HEK293 (cell line): ENCODE measurements around the gene TMEM255B.

ENCODE experiments used
- CTCF ChIA-PET: fragments of 350-600 bp; formaldehyde crosslinking; extraction: SDS; loops from one replicate; lab custom pipeline; 2021; ENCODE audit warnings: antibody characterized with exemption; lab: Yijun Ruan, JAX
- POLR2A ChIA-PET: fragments of 300-600 bp; formaldehyde crosslinking; extraction: SDS; loops from one replicate; lab custom pipeline; 2020; ENCODE audit warnings: antibody characterized with exemption, inconsistent platforms; lab: Yijun Ruan, JAX
- H3K27ac ChIP-seq: fragments of 200-500 bp; sonication (Bioruptor generic); 2 replicates; pipeline ENCODE4 v1.5.1; 2014; ENCODE audit warnings: low read depth, low read length, control low read depth, inconsistent platforms; ENCODE audit errors: extremely low read depth
- H3K36me3 ChIP-seq, 2 experiments: fragments of 200-500 bp in 1 of 2; sonication (Bioruptor generic) in 1 of 2; 1 replicate in 1 of 2; 2 replicates in 1 of 2; pipeline ENCODE4 v1.5.1; 2014 to 2017; ENCODE audit warnings: inconsistent platforms in 2 of 2, low read length in 2 of 2; ENCODE audit not compliant: control insufficient read depth in 2 of 2, insufficient read depth in 1 of 2
- H3K4me1 ChIP-seq: fragments of 200-500 bp; sonication (Bioruptor generic); 2 replicates; pipeline ENCODE4 v1.5.1; 2014; ENCODE audit warnings: mild to moderate bottlenecking, low read length, inconsistent platforms; ENCODE audit not compliant: control insufficient read depth, insufficient read depth
- H3K4me3 ChIP-seq: 2 replicates; pipeline ENCODE4 v1.5.1; 2011; ENCODE audit warnings: low read depth, mild to moderate bottlenecking, control low read depth, low read length, moderate library complexity
- H3K9me3 ChIP-seq: fragments of 200-500 bp; sonication (Bioruptor generic); 2 replicates; pipeline ENCODE4 v1.5.1; 2014; ENCODE audit warnings: low read depth, low read length, inconsistent platforms; ENCODE audit not compliant: control insufficient read depth, insufficient read depth
- ATF2 ChIP-seq: fragments of 450-650 bp; formaldehyde crosslinking; IDR thresholded peaks from 2 replicates; pipeline ENCODE4 v1.5.1; 2016; ENCODE audit warnings: missing biosample characterization, missing genetic modification characterization, low read depth
- ELK4 ChIP-seq: IDR thresholded peaks from 2 replicates; pipeline ENCODE4 v1.6.1; 2011; ENCODE audit warnings: mild to moderate bottlenecking, low read depth, low read length, borderline replicate concordance
- GLI2 ChIP-seq: fragments of 450-650 bp; formaldehyde crosslinking; IDR thresholded peaks from 2 replicates; pipeline ENCODE4; 2017; ENCODE audit warnings: missing biosample characterization, missing genetic modification characterization, low read depth, borderline replicate concordance
- GLIS2 ChIP-seq: fragments of 450-650 bp; formaldehyde crosslinking; IDR thresholded peaks from 2 replicates; pipeline ENCODE4 v1.5.1; 2016; ENCODE audit warnings: missing biosample characterization, missing genetic modification characterization
- HOXA7 ChIP-seq: sonication (generic); formaldehyde crosslinking; IDR thresholded peaks from 2 replicates; pipeline ENCODE4 v1.8.1; 2022; ENCODE audit warnings: missing genetic modification reagents, borderline replicate concordance
- INSM2 ChIP-seq: fragments of 450-650 bp; formaldehyde crosslinking; IDR thresholded peaks from 2 replicates; pipeline ENCODE4 v1.5.1; 2016; ENCODE audit warnings: missing biosample characterization, missing genetic modification characterization
- KLF1 ChIP-seq: fragments of 450-650 bp; formaldehyde crosslinking; IDR thresholded peaks from 2 replicates; pipeline ENCODE4 v1.5.1; 2016; ENCODE audit warnings: missing biosample characterization, missing genetic modification characterization
- TRIM28 ChIP-seq: IDR thresholded peaks from 2 replicates; pipeline ENCODE4 v1.6.1; 2011; ENCODE audit warnings: low read length, control low read depth, borderline replicate concordance
- TSHZ1 ChIP-seq: fragments of 450-650 bp; formaldehyde crosslinking; IDR thresholded peaks from 2 replicates; pipeline ENCODE4 v1.5.1; 2016; ENCODE audit warnings: missing biosample characterization, missing genetic modification characterization, borderline replicate concordance
- ZBTB44 ChIP-seq: fragments of 450-650 bp; IDR thresholded peaks from 2 replicates; pipeline ENCODE4 v1.5.1; 2018; ENCODE audit warnings: missing biosample characterization, mild to moderate bottlenecking, missing genetic modification characterization
- ZBTB49 ChIP-seq: fragments of 450-650 bp; formaldehyde crosslinking; IDR thresholded peaks from 2 replicates; pipeline ENCODE4 v1.5.1; 2016; ENCODE audit warnings: missing biosample characterization, missing genetic modification characterization, low read depth
- ZFP37 ChIP-seq: fragments of 450-650 bp; formaldehyde crosslinking; IDR thresholded peaks from 2 replicates; pipeline ENCODE4 v1.5.1; 2016; ENCODE audit warnings: missing biosample characterization, missing genetic modification characterization
- ZNF292 ChIP-seq: fragments of 450-650 bp; formaldehyde crosslinking; IDR thresholded peaks from 2 replicates; pipeline ENCODE4 v1.5.1; 2016; ENCODE audit warnings: low read depth, missing biosample characterization, missing genetic modification characterization, borderline replicate concordance
- ZNF398 ChIP-seq: fragments of 450-650 bp; formaldehyde crosslinking; IDR thresholded peaks from 2 replicates; pipeline ENCODE4 v1.5.1; 2017; ENCODE audit warnings: missing biosample characterization, missing genetic modification characterization
- ZNF530 ChIP-seq: fragments of 450-650 bp; formaldehyde crosslinking; IDR thresholded peaks from 2 replicates; pipeline ENCODE4 v1.5.1; 2016; ENCODE audit warnings: low read depth, missing biosample characterization, missing genetic modification characterization
- ZNF596 ChIP-seq: fragments of 450-650 bp; IDR thresholded peaks from 2 replicates; pipeline ENCODE4 v1.5.0; 2018; ENCODE audit warnings: missing biosample characterization, mild to moderate bottlenecking, missing genetic modification characterization, moderate library complexity
- ZNF704 ChIP-seq: fragments of 450-650 bp; formaldehyde crosslinking; IDR thresholded peaks from 2 replicates; pipeline ENCODE4 v1.5.1; 2016; ENCODE audit warnings: missing biosample characterization, missing genetic modification characterization
- ZNF76 ChIP-seq: fragments of 450-650 bp; formaldehyde crosslinking; IDR thresholded peaks from 2 replicates; pipeline ENCODE4; 2016; ENCODE audit warnings: low read depth, missing biosample characterization, missing genetic modification characterization, borderline replicate concordance
- ZNF843 ChIP-seq: fragments of 450-650 bp; formaldehyde crosslinking; IDR thresholded peaks from 2 replicates; pipeline ENCODE4 v1.5.1; 2016; ENCODE audit warnings: missing biosample characterization, missing genetic modification characterization

The TMEM255B gene

GRCh38 chr13:113817860-113818691 is 59.0 kb downstream of the TMEM255B start (continued):
- TF ChIP-seq ZNF704 (tag by site-specific recombination) (no peak), ZBTB44 (no peak), GLIS2 (no peak), TSHZ1 (tag by site-specific recombination) (no peak), ZNF843 (tag by site-specific recombination) (no peak)

- H3K27ac ChIP-seq, result no peak overlapping the region
- ChIA-PET POLR2A (no interaction called here), CTCF (no interaction called here)
- peaks cover 0 to 5% of the 10 kb centered on the region in 2 experiments; a peak in 1 of 3 replicates for H3K36me3 ChIP-seq
- no peaks in the 10 kb centered on the region for H3K4me1 ChIP-seq
- no peak overlapping the region for H3K4me3 ChIP-seq
- no peaks in the 10 kb centered on the region for H3K9me3 ChIP-seq
- TF ChIP-seq ATF2 (tag by site-specific recombination) (no peak), ZFP37 (tag by site-specific recombination) (no peak), TRIM28 (no peak), ZNF292 (no peak), ZNF76 (no peak), KLF1 (tag by site-specific recombination) (no peak), ZBTB49 (tag by site-specific recombination) (no peak), ZNF530 (tag by site-specific recombination) (no peak), INSM2 (tag by site-specific recombination) (no peak), ZNF398 (tag by site-specific recombination) (no peak), GLI2 (tag by site-specific recombination) (no peak), HOXA7 (no peak), ELK4 (no peak), ZNF596 (no peak)
These were observed 59.8 kb downstream of the TMEM255B start for GRCh38 chr13:113818700-113819295.
